Common myeloid progenitor, CD34-positive (primary cell): ENCODE data around the gene TLCD4.

Source experiments
- CTCF ChIA-PET: fragments of 350-600 bp; sonication (Branson Sonifier 250); formaldehyde crosslinking; loops from one replicate; lab custom pipeline; 2021; ENCODE audit warnings: antibody characterized with exemption; lab: Charles Lee
- POLR2A ChIA-PET: fragments of 350-600 bp; sonication (Branson Sonifier 250); formaldehyde crosslinking; loops from one replicate; lab custom pipeline; 2021; ENCODE audit warnings: antibody characterized with exemption; lab: Charles Lee
- DNase-seq, 3 donors: peaks; one replicate each; pipeline versions ENCODE4 v3.0.0 to v3.0.0-alpha.2; 2013
- H3K27ac ChIP-seq, 2 experiments: 1 replicate in 1 of 2; 2 replicates in 1 of 2; pipeline ENCODE4 v1.7.0; 2013; ENCODE audit warnings: inconsistent platforms in 2 of 2, low read length in 2 of 2, mild to moderate bottlenecking in 2 of 2, low read depth in 1 of 2, moderate library complexity in 1 of 2; ENCODE audit not compliant: severe bottlenecking in 2 of 2, insufficient read depth in 1 of 2, poor library complexity in 1 of 2
- H3K27me3 ChIP-seq, 5 experiments: replicated peaks in 2 of 5; 1 replicate in 3 of 5; 2 replicates in 2 of 5; pipeline versions ENCODE4 v1.6.1 to v1.7.0; 2013; ENCODE audit warnings: low read length in 4 of 5, mild to moderate bottlenecking in 2 of 5, moderate library complexity in 2 of 5, inconsistent platforms in 1 of 5; ENCODE audit not compliant: insufficient read depth in 5 of 5, control insufficient read depth in 4 of 5
- H3K36me3 ChIP-seq, 4 experiments: 1 replicate in 2 of 4; 2 replicates in 2 of 4; pipeline versions ENCODE4 v1.6.1 to v1.7.0; 2013; ENCODE audit warnings: low read length in 3 of 4, control low read depth in 1 of 4, mild to moderate bottlenecking in 1 of 4; ENCODE audit not compliant: control insufficient read depth in 4 of 4, insufficient read depth in 4 of 4
- H3K4me1 ChIP-seq, 4 experiments: 1 replicate in 3 of 4; 2 replicates in 1 of 4; pipeline versions ENCODE4 v1.6.1 to v1.7.1; 2013; ENCODE audit warnings: low read length in 3 of 4, mild to moderate bottlenecking in 3 of 4, control low read depth in 1 of 4, inconsistent platforms in 1 of 4, moderate library complexity in 1 of 4; ENCODE audit not compliant: control insufficient read depth in 4 of 4, insufficient read depth in 4 of 4; ENCODE audit errors: control extremely low read depth in 1 of 4
- H3K4me3 ChIP-seq, 7 experiments: 1 replicate in 4 of 7; 2 replicates in 3 of 7; pipeline versions ENCODE4 v1.5.1 to v1.7.0; 2013; ENCODE audit warnings: mild to moderate bottlenecking in 7 of 7, low read length in 6 of 7, moderate library complexity in 6 of 7, inconsistent platforms in 2 of 7, low read depth in 2 of 7, control low read depth in 1 of 7; ENCODE audit not compliant: insufficient read depth in 4 of 7, control insufficient read depth in 1 of 7; ENCODE audit errors: extremely low read depth in 1 of 7
- H3K9me3 ChIP-seq, 5 experiments: 1 replicate in 4 of 5; 2 replicates in 1 of 5; pipeline versions ENCODE4 v1.6.1 to v1.7.1; 2013; ENCODE audit warnings: low read length in 4 of 5, mild to moderate bottlenecking in 2 of 5, inconsistent platforms in 1 of 5, low read depth in 1 of 5, moderate library complexity in 1 of 5; ENCODE audit not compliant: control insufficient read depth in 4 of 5, insufficient read depth in 2 of 5; ENCODE audit errors: control extremely low read depth in 1 of 5
- WGBS: methylation state at CpG from one replicate; pipeline ENCODE4 v1.1.5; 2013; ENCODE audit not compliant: insufficient coverage; 5-methylcytosine and 5-hydroxymethylcytosine counted together

TLCD4 gene

GRCh38 chr1:95094923-95095322 is 22.2 kb upstream of the TLCD4 start:
- H3K27me3 ChIP-seq: peaks cover 0 to 2% (median 2%) of the 10 kb centered on the region in 5 experiments
- H3K27ac ChIP-seq: no peak overlapping the region
- DNase-seq: no peak
- H3K36me3 ChIP-seq: no peaks in the 10 kb centered on the region
- no peaks in the 10 kb centered on the region for H3K4me1 ChIP-seq
- ChIA-PET POLR2A (no interaction called here), CTCF (no interaction called here)
- no CpG with 5 or more reads among the region's 2 CpGs for WGBS
- H3K9me3 ChIP-seq: peaks cover 0 to 9% (median 2%) of the 10 kb centered on the region in 5 experiments
- no peak overlapping the region for H3K4me3 ChIP-seq

GRCh38 chr1:95095833-95096217 is 21.3 kb upstream of the TLCD4 start:
- no peak for DNase-seq
- CTCF ChIA-PET: interaction anchor here (0.7 kb wide), 1 partner anchor 12 kb away, joined by 4 read pairs; no protein-coding TSS in a partner anchor
- POLR2A ChIA-PET: no interaction called here
- Histone ChIP-seq H3K4me1 (no peaks in the 10 kb centered on the region), H3K9me3 (peaks cover 0 to 3% (median 0%) of the 10 kb centered on the region in 5 experiments), H3K27me3 (peaks cover 0 to 2% (median 1%) of the 10 kb centered on the region in 5 experiments), H3K36me3 (no peaks in the 10 kb centered on the region), H3K4me3 (no peak overlapping the region), H3K27ac (no peak overlapping the region)
- 100% methylated on average over 1 of the region's 2 CpGs for WGBS

- ChIA-PET CTCF (interaction anchor here (0.7 kb wide), 1 partner anchor 12 kb away, joined by 4 read pairs; no protein-coding TSS in a partner anchor), POLR2A (no interaction called here)
- Histone ChIP-seq H3K4me3 (no peak overlapping the region), H3K9me3 (peaks cover 0 to 2% (median 0%) of the 10 kb centered on the region in 5 experiments), H3K27ac (no peak overlapping the region), H3K27me3 (peaks cover 0 to 2% (median 0%) of the 10 kb centered on the region in 5 experiments), H3K36me3 (no peaks in the 10 kb centered on the region), H3K4me1 (no peaks in the 10 kb centered on the region)
- DNase-seq: no peak
- WGBS: 100% methylated on average over 3 of the region's 6 CpGs
These were observed 20.8 kb upstream of the TLCD4 start for GRCh38 chr1:95096218-95096841.

GRCh38 chr1:95097426-95097825 is 19.7 kb upstream of the TLCD4 start:
- Histone ChIP-seq H3K27ac (no peak overlapping the region), H3K36me3 (no peaks in the 10 kb centered on the region), H3K4me1 (no peaks in the 10 kb centered on the region), H3K4me3 (no peak overlapping the region), H3K27me3 (peaks cover 0 to 3% (median 0%) of the 10 kb centered on the region in 5 experiments), H3K9me3 (no peaks in the 10 kb centered on the region)
- POLR2A ChIA-PET: no interaction called here
- CTCF ChIA-PET: interaction anchor here (1.6 kb wide), 1 partner anchor 13 kb away, joined by 6 read pairs; no protein-coding TSS in a partner anchor
- DNase-seq: no peak
- WGBS: 100% methylated on average over 1 of the region's 4 CpGs

GRCh38 chr1:95098196-95098595 is 19.0 kb upstream of the TLCD4 start:
- 75% methylated on average over 3 of the region's 4 CpGs for WGBS
- POLR2A ChIA-PET: no interaction called here
- Histone ChIP-seq H3K4me1 (no peaks in the 10 kb centered on the region), H3K27me3 (peaks cover 0 to 3% (median 0%) of the 10 kb centered on the region in 5 experiments), H3K36me3 (no peaks in the 10 kb centered on the region), H3K27ac (no peak overlapping the region), H3K4me3 (no peak overlapping the region), H3K9me3 (no peaks in the 10 kb centered on the region)
- no peak for DNase-seq
- CTCF ChIA-PET: interaction anchor here (1.6 kb wide), 1 partner anchor 14 kb away, joined by 6 read pairs; no protein-coding TSS in a partner anchor

- H3K4me3 ChIP-seq: no peak overlapping the region
- CTCF ChIA-PET: no interaction called here
- H3K36me3 ChIP-seq: no peaks in the 10 kb centered on the region
- no peak overlapping the region for H3K27ac ChIP-seq
- no peak for DNase-seq
- POLR2A ChIA-PET: no interaction called here
- no peaks in the 10 kb centered on the region for H3K9me3 ChIP-seq
- H3K27me3 ChIP-seq: peaks cover 0 to 12% (median 3%) of the 10 kb centered on the region in 5 experiments
- 100% methylated on average over 2 of the region's 2 CpGs for WGBS
- no peaks in the 10 kb centered on the region for H3K4me1 ChIP-seq
These were observed 8.4 kb upstream of the TLCD4 start for GRCh38 chr1:95108792-95109191.

GRCh38 chr1:95111014-95111413 is 6.1 kb upstream of the TLCD4 start:
- WGBS: no CpG with 5 or more reads among the region's 1 CpG
- no peak for DNase-seq
- CTCF ChIA-PET: no interaction called here
- Histone ChIP-seq H3K27me3 (peaks cover 0 to 10% (median 4%) of the 10 kb centered on the region in 5 experiments), H3K36me3 (no peaks in the 10 kb centered on the region), H3K4me3 (no peak overlapping the region), H3K27ac (no peak overlapping the region), H3K4me1 (no peaks in the 10 kb centered on the region), H3K9me3 (no peaks in the 10 kb centered on the region)
- POLR2A ChIA-PET: no interaction called here
